GM23338 (cell line): ENCODE data around the gene HHAT. TPM values are rescaled to one million over a fixed set of nuclear protein-coding genes. Genes with fewer than 3 reads are reported as not detected.

Source experiments
- ATAC-seq: fragments of 200-7000 bp; cut with Tn5 transposase; 3 replicates; pipeline ENCODE4 v1.9.1; 2020
- DNase-seq: peaks from one replicate; pipeline ENCODE4 v3.0.0-alpha.2; 2015; ENCODE audit warnings: low spot score
- H2AFZ ChIP-seq: fragments of 200-600 bp; sonication (generic); 2 replicates; pipeline ENCODE4 v1.8.0; 2016; ENCODE audit warnings: antibody characterized with exemption, mild to moderate bottlenecking, moderate library complexity
- H3F3A ChIP-seq: fragments of 200-600 bp; sonication (generic); replicated peaks from 2 replicates; pipeline ENCODE4 v1.8.0; 2017; ENCODE audit warnings: antibody characterized with exemption, mixed run types, low read depth
- H3K27ac ChIP-seq: fragments of 200-600 bp; sonication (generic); 2 replicates; pipeline ENCODE4 v1.6.1; 2016; ENCODE audit warnings: low read depth
- H3K27me3 ChIP-seq: fragments of 200-600 bp; sonication (generic); 2 replicates; pipeline ENCODE4 v1.8.0; 2016; ENCODE audit warnings: mild to moderate bottlenecking, mixed run types, moderate library complexity; ENCODE audit not compliant: insufficient read depth
- H3K36me3 ChIP-seq: fragments of 200-600 bp; sonication (generic); 2 replicates; pipeline ENCODE4 v1.8.0; 2016; ENCODE audit warnings: mild to moderate bottlenecking; ENCODE audit not compliant: insufficient read depth
- H3K4me1 ChIP-seq: fragments of 200-600 bp; sonication (generic); 2 replicates; pipeline ENCODE4 v1.8.0; 2016; ENCODE audit warnings: mild to moderate bottlenecking, moderate library complexity; ENCODE audit not compliant: insufficient read depth
- H3K4me2 ChIP-seq: fragments of 200-600 bp; sonication (generic); 2 replicates; pipeline ENCODE4 v1.7.1; 2017; ENCODE audit warnings: mixed run types
- H3K4me3 ChIP-seq: fragments of 200-600 bp; sonication (generic); 2 replicates; pipeline ENCODE4 v1.6.1; 2016; ENCODE audit warnings: mixed run types
- H3K79me2 ChIP-seq: fragments of 200-600 bp; sonication (generic); replicated peaks from 2 replicates; pipeline ENCODE4 v1.8.0; 2017; ENCODE audit warnings: mild to moderate bottlenecking; ENCODE audit not compliant: insufficient read depth
- H3K9me2 ChIP-seq: fragments of 200-600 bp; sonication (generic); 2 replicates; pipeline ENCODE4 v1.8.0; 2017; ENCODE audit not compliant: insufficient read depth
- H4K20me1 ChIP-seq: fragments of 200-600 bp; sonication (generic); replicated peaks from 2 replicates; pipeline ENCODE4 v1.8.0; 2017; ENCODE audit warnings: mild to moderate bottlenecking; ENCODE audit not compliant: insufficient read depth
- H3K27ac Mint-ChIP-seq: 2 replicates; pipeline ENCODE4 v1.8.0; 2020; ENCODE audit warnings: inconsistent platforms, mild to moderate bottlenecking, moderate library complexity, mixed read lengths
- H3K27me3 Mint-ChIP-seq: 3 replicates; pipeline ENCODE4 v1.8.0; 2022; ENCODE audit warnings: low read depth, mild to moderate bottlenecking, moderate library complexity, mixed read lengths, inconsistent platforms; ENCODE audit not compliant: insufficient read depth, poor library complexity
- H3K36me3 Mint-ChIP-seq: 3 replicates; pipeline ENCODE4 v1.8.0; 2021; ENCODE audit warnings: low read depth, mild to moderate bottlenecking, inconsistent platforms, moderate library complexity, mixed read lengths
- H3K4me1 Mint-ChIP-seq: 3 replicates; pipeline ENCODE4 v1.8.0; 2020; ENCODE audit warnings: mild to moderate bottlenecking, inconsistent platforms, mixed read lengths
- H3K4me3 Mint-ChIP-seq: 3 replicates; pipeline ENCODE4 v1.8.0; 2021; ENCODE audit warnings: moderate library complexity, mild to moderate bottlenecking, inconsistent platforms, mixed read lengths
- H3K9me3 Mint-ChIP-seq: 3 replicates; pipeline ENCODE4 v1.8.0; 2020; ENCODE audit warnings: moderate library complexity, mild to moderate bottlenecking, inconsistent platforms, mixed read lengths
- CTCF ChIP-seq, 2 experiments: fragments of 200-600 bp in 1 of 2; sonication (generic) in 1 of 2; conservative IDR thresholded peaks; 2 replicates each; pipeline versions ENCODE4 v1.5.1 to v1.6.1; 2016 to 2017; ENCODE audit warnings: antibody characterized with exemption in 2 of 2, low read depth in 2 of 2, mild to moderate bottlenecking in 2 of 2, moderate library complexity in 1 of 2
- ZNF331 ChIP-seq: fragments of 250-450 bp; sonication (Bioruptor Pico); IDR thresholded peaks from 2 replicates; pipeline ENCODE4 v1.5.0; 2020; ENCODE audit warnings: low read depth, mild to moderate bottlenecking, moderate library complexity
- ZNF462 ChIP-seq: fragments of 250-450 bp; sonication (Bioruptor Pico); IDR thresholded peaks from 2 replicates; pipeline ENCODE4 v1.5.0; 2020; ENCODE audit warnings: mild to moderate bottlenecking, moderate library complexity
- polyA plus RNA-seq: library from polyadenylated mRNA; unstranded; fragments of >200 nt; fragmentation: Nextera tagmentation; extraction: Ambion mirVana; gene quantifications from 2 replicates; pipeline ENCODE4 v1.2.1, GENCODE V29; 2016
- total RNA-seq: library from RNA; depleted of rRNA; stranded (reverse); fragments of >200 nt; shearing (Covaris generic); gene quantifications from 2 replicates; pipeline ENCODE4 v1.2.3, GENCODE V29; 2014

HHAT gene
- total and polyA plus RNA-seq, 2 experiments from 2014 or later = 0.11 to 0.66 TPM

DNA sequence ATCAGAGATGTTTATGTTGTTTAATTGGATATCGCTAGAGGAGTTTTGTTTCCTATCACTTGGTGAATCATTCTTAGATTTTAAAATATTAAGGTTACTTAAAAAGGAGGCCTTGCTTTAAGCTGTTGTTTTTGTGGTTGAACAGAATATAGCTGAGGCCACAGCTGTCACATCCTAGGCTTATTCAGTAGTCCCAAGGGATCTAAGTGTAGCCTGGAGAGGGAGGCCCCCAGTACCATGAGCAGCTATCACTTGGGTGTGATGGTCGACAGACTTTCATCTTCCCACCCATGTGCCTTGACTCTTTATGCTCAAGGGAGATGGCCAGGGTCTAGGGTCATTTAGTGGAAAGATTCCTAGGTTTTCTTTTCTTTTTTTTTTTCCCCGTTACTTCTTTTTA lies 278.7 kb downstream of the HHAT start (continued):
- TF ChIP-seq ZNF462 (CRISPR knock-in tag) (no peak), ZNF331 (CRISPR knock-in tag) (no peak)

DNA sequence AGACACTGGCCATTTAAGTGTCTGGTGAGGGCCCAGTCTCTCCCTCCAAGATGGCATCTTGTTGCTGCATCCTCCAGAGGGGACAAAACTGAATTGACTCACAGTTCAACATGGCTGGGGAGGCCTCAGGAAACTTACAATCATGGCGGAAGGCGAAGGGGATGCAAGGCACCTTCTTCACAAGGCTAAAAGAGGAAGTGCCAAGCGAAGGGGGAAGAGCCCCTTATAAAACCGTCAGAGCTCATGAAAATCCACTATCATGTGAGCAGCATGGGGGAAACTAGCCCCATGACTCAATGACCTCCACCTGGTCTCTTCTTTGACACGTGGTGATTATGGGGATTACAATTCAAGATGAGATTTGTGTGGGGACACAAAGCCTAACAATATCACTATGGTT lies 280.1 kb downstream of the HHAT start:
- Histone ChIP-seq H3K4me2 (no peak overlapping the region), H2AFZ (no peak overlapping the region), H3K4me1 (no peaks in the 10 kb centered on the region), H3K27ac (no peak overlapping the region), H3F3A (no peaks in the 10 kb centered on the region), H3K79me2 (no peaks in the 10 kb centered on the region), H3K4me3 (no peak overlapping the region), H3K9me2 (peaks cover 4% of the 10 kb centered on the region; the same call in 1 of the 2 replicates), H3K27me3 (no peaks in the 10 kb centered on the region), H4K20me1 (no peaks in the 10 kb centered on the region), H3K36me3 (no peaks in the 10 kb centered on the region)
- H3K27me3 Mint-ChIP-seq = no peaks in the 10 kb centered on the region
- DNase-seq (no peak), ATAC-seq (no peak)
- no peaks in the 10 kb centered on the region for H3K36me3 Mint-ChIP-seq
- no peaks in the 10 kb centered on the region for H3K4me1 Mint-ChIP-seq
- H3K4me3 Mint-ChIP-seq = no peak overlapping the region
- no peak overlapping the region for H3K27ac Mint-ChIP-seq
- H3K9me3 Mint-ChIP-seq = no peaks in the 10 kb centered on the region
- TF ChIP-seq ZNF462 (CRISPR knock-in tag) (no peak), CTCF (conservative IDR thresholded peaks at IDR 0.05; ENCODE audit: low read depth in 2 of 2) (no peak)
